PC-9 (cell line): ENCODE data around the gene DLG3. TPM values are rescaled to one million over a fixed set of nuclear protein-coding genes. Genes with fewer than 3 reads are reported as not detected.

Source experiments
- BruUV-seq: library from RNA; stranded (reverse); fragments of 400-500 nt; replicated peaks from 2 replicates; lab custom pipeline; 2021; lab: Mats Ljungman, UMichigan
- CTCF ChIA-PET: fragments of 300-600 bp; sonication (Branson Sonifier 250); formaldehyde crosslinking; loops from one replicate; lab custom pipeline; 2022; ENCODE audit warnings: antibody characterized with exemption; lab: Charles Lee
- POLR2A ChIA-PET: fragments of 300-600 bp; sonication (Branson Sonifier 250); formaldehyde crosslinking; loops from one replicate; lab custom pipeline; 2022; ENCODE audit warnings: antibody characterized with exemption; ENCODE audit not compliant: unreplicated experiment; lab: Charles Lee
- DNase-seq, 2 experiments: peaks; one replicate each; pipeline versions ENCODE4 v3.0.0 to v3.0.0-alpha.2; 2015 to 2022; ENCODE audit warnings: mixed read lengths in 1 of 2
- H2AFZ ChIP-seq: fragments of 200-600 bp; sonication (generic); 2 replicates; pipeline ENCODE4 v1.8.1; 2017; ENCODE audit warnings: antibody characterized with exemption
- H3F3A ChIP-seq: fragments of 200-600 bp; sonication (generic); 2 replicates; pipeline ENCODE4 v1.8.1; 2017; ENCODE audit warnings: antibody characterized with exemption, mild to moderate bottlenecking, low read depth; ENCODE audit not compliant: insufficient read depth
- H3K27ac ChIP-seq: fragments of 200-600 bp; sonication (generic); 2 replicates; pipeline ENCODE4 v1.6.1; 2016; ENCODE audit warnings: mixed run types
- H3K27me3 ChIP-seq: fragments of 200-600 bp; sonication (generic); 2 replicates; pipeline ENCODE4 v1.6.1; 2016; ENCODE audit warnings: low read depth, mixed run types; ENCODE audit not compliant: insufficient read depth
- H3K36me3 ChIP-seq: fragments of 200-600 bp; sonication (generic); 2 replicates; pipeline ENCODE4 v1.6.1; 2016; ENCODE audit warnings: low read depth, mixed run types
- H3K4me1 ChIP-seq: fragments of 200-600 bp; sonication (generic); replicated peaks from 2 replicates; pipeline ENCODE4 v1.6.1; 2016; ENCODE audit warnings: mixed run types; ENCODE audit not compliant: insufficient read depth
- H3K4me2 ChIP-seq: fragments of 200-600 bp; sonication (generic); 2 replicates; pipeline ENCODE4 v1.6.1; 2017; ENCODE audit warnings: mixed run types
- H3K4me3 ChIP-seq: fragments of 200-600 bp; sonication (generic); 2 replicates; pipeline ENCODE4 v1.6.1; 2016; ENCODE audit warnings: mixed run types
- H3K79me2 ChIP-seq: fragments of 200-600 bp; sonication (generic); 2 replicates; pipeline ENCODE4 v1.6.1; 2017; ENCODE audit warnings: low read depth, mixed run types
- H3K9me2 ChIP-seq: fragments of 200-600 bp; sonication (generic); 2 replicates; pipeline ENCODE4 v1.8.1; 2017; ENCODE audit warnings: mild to moderate bottlenecking; ENCODE audit not compliant: insufficient read depth
- H3K9me3 ChIP-seq: fragments of 200-600 bp; sonication (generic); 2 replicates; pipeline ENCODE4 v1.8.1; 2016; ENCODE audit warnings: low read depth; ENCODE audit not compliant: insufficient read depth
- H4K20me1 ChIP-seq: fragments of 200-600 bp; sonication (generic); 2 replicates; pipeline ENCODE4 v1.8.1; 2017; ENCODE audit not compliant: insufficient read depth
- EZH2 ChIP-seq: fragments of 200-600 bp; sonication (generic); IDR thresholded peaks from 2 replicates; pipeline ENCODE4 v1.8.0; 2017; ENCODE audit warnings: antibody characterized with exemption, low read depth
- intact Hi-C: fragments of 100-400 bp; cut with micrococcal nuclease; formaldehyde crosslinking; loops from one replicate; pipeline ENCODE4 v1.10.0; 2022; ENCODE audit not compliant: unreplicated experiment
- total RNA-seq: library from RNA; stranded (reverse); gene quantifications from 2 replicates; pipeline ENCODE4 v1.2.3, GENCODE V29; 2021
- TF ChIP-seq, protein P1 (sequence below): fragments of 200-600 bp; sonication (generic); conservative IDR thresholded peaks from 2 replicates; pipeline ENCODE4 v1.6.1; 2017; ENCODE audit warnings: mixed run types, antibody characterized with exemption, mild to moderate bottlenecking, moderate library complexity

DLG3 gene
- total RNA-seq, 1 experiment from 2014 or later, result 61.1 TPM

DNA sequence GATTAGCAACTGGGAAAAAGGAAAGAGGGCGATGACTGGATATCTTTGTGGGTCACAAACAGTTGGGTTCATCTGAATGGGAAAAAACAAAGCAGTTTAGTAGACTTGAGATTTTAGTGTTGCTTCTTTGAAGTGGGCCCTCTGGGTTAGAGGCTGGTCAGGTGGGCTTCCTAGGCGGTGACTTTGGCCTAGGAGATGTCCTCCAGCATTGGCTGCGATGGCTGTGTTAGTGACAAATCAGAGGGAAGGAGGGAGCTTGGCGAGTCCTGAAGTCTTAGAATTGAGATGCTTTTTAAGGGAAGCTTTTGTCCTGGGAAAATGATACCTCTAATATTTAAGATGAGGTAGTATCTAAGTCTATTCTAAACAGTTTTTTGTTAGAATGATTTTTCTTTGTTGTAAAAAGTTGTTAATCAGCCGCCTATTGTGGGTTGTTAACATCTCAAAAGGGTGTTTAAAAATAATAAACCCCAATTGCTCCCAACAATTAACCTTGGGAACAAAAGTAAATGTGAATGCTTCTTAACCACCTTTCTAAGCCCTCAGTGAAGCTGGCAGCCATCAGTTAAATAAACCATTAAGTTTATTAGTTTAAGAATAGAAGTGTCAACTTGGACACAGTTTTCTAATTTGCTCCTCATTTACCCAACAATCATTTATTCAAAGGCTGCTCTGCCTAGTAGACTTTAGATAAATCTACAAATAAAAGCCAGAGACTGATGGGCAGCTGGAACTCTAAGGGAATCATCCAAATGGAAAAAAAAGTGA is 31.7 kb downstream of the DLG3 start:
- Histone ChIP-seq H3K9me3 (no peaks in the 10 kb centered on the region), H3K36me3 (no peaks in the 10 kb centered on the region), H3K4me3 (peak overlapping the region; percentile 32; the same call in 1 of the 2 replicates), H3F3A (peaks cover 35% of the 10 kb centered on the region; the same call in 1 of the 2 replicates), H2AFZ (no peak overlapping the region), H3K27ac (peak overlapping the region; percentile 76), H3K4me1 (peaks cover 56% of the 10 kb centered on the region), H3K27me3 (no peaks in the 10 kb centered on the region), H3K4me2 (peak overlapping the region; percentile 70), H3K79me2 (peaks cover 65% of the 10 kb centered on the region), H3K9me2 (no peaks in the 10 kb centered on the region), H4K20me1 (peaks cover 7% of the 10 kb centered on the region; the same call in 1 of the 2 replicates)
- TF ChIP-seq, protein P1, sequence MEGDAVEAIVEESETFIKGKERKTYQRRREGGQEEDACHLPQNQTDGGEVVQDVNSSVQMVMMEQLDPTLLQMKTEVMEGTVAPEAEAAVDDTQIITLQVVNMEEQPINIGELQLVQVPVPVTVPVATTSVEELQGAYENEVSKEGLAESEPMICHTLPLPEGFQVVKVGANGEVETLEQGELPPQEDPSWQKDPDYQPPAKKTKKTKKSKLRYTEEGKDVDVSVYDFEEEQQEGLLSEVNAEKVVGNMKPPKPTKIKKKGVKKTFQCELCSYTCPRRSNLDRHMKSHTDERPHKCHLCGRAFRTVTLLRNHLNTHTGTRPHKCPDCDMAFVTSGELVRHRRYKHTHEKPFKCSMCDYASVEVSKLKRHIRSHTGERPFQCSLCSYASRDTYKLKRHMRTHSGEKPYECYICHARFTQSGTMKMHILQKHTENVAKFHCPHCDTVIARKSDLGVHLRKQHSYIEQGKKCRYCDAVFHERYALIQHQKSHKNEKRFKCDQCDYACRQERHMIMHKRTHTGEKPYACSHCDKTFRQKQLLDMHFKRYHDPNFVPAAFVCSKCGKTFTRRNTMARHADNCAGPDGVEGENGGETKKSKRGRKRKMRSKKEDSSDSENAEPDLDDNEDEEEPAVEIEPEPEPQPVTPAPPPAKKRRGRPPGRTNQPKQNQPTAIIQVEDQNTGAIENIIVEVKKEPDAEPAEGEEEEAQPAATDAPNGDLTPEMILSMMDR, result no peak
- no peak for TF ChIP-seq EZH2
- no TSS peak for BruUV-seq
- ChIA-PET POLR2A (interaction anchor here (0.6 kb wide), 1 partner anchor 20 kb away, joined by 5 read pairs; no protein-coding TSS in a partner anchor), CTCF (interaction anchor here (0.5 kb wide), 1 partner anchor 178 kb away, joined by 3 read pairs; no protein-coding TSS in a partner anchor)
- DNase-seq, result no peak
- intact Hi-C loops, result no loop called here

DNA sequence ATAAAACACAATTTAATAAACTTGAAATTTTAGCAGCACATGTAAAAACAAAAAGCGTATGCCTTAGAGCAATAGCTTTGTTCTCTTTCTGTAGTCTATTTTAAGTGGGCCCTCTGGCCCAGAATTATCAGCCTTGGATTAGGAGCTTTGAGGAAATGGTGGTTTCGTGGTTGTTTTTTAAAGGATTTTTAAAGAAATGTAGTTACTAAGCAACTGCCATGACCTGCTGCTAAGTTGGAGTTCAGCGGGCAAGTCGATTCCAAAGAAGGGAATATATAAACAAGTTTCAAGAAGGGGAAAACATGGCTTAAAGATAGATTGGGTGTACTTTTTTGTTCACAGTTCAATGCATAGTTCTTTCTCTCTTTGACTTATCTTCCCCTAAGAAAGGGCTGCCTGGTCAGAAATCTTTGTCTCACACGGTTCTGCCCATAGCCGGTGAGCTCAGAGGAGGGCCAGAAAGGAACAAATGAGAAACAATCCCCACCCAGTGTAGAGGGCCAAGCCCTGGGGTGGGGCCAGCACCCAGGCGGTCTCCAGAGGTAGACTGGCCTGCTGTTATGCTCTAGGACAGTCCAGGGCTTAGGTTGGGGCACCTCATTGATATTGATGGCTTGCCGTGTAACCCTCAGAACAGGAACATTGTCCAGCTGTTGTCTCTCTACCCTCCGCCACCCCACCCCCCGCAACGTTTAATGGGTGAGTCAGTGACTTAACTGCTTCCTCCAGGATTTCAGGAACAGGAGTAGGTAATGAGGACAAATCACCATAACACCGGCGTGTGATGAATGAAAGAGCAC is 32.5 kb downstream of the DLG3 start:
- Histone ChIP-seq H3K79me2 (peaks cover 65% of the 10 kb centered on the region), H3K36me3 (no peaks in the 10 kb centered on the region), H3K9me2 (no peaks in the 10 kb centered on the region), H4K20me1 (peaks cover 7% of the 10 kb centered on the region; the same call in 1 of the 2 replicates), H3K27ac (peak overlapping the region; percentile 76), H3K27me3 (no peaks in the 10 kb centered on the region), H3K9me3 (no peaks in the 10 kb centered on the region), H3K4me3 (peak overlapping the region; percentile 32; the same call in 1 of the 2 replicates), H2AFZ (0 out of 2 replicates have a peak overlapping the region, but pooled peaks have one; percentile 29), H3K4me2 (peak overlapping the region; percentile 70), H3F3A (peaks cover 35% of the 10 kb centered on the region; the same call in 1 of the 2 replicates), H3K4me1 (peaks cover 56% of the 10 kb centered on the region)
- ChIA-PET POLR2A (interaction anchor here (0.6 to 0.7 kb wide), 2 partner anchors 21 to 47 kb away, joined by 3 to 5 read pairs; no protein-coding TSS in a partner anchor), CTCF (interaction anchor here (0.5 kb wide), 1 partner anchor 179 kb away, joined by 3 read pairs; no protein-coding TSS in a partner anchor)
- peak; percentile 55 to 79 for DNase-seq
- no TSS peak for BruUV-seq
- intact Hi-C loops, result no loop called here
- no peak for TF ChIP-seq EZH2
- TF ChIP-seq, protein P1, result no peak

DNA sequence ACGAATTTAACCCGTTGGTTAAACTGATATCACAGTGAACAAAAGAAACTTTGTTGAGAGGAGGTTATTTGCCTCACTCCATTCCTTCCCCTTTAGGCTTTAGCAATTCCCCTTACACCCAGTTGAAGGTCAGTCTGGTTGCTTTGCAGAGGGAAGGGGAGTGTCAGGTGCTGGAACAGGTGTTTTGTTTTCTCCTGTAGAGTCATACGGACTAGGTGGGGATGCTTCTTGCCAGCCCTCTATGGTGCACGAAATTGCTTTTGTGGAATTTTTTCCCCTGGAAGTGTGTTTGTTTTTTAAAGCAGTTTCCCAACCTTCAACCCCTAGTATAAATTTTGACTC is 33.1 kb downstream of the DLG3 start:
- Histone ChIP-seq H3F3A (peaks cover 35% of the 10 kb centered on the region; the same call in 1 of the 2 replicates), H3K4me1 (peaks cover 56% of the 10 kb centered on the region), H3K4me3 (peak overlapping the region; percentile 32; the same call in 1 of the 2 replicates), H4K20me1 (peaks cover 7% of the 10 kb centered on the region; the same call in 1 of the 2 replicates), H3K36me3 (no peaks in the 10 kb centered on the region), H3K27me3 (no peaks in the 10 kb centered on the region), H3K9me3 (no peaks in the 10 kb centered on the region), H3K4me2 (peak overlapping the region; percentile 70), H2AFZ (no peak overlapping the region), H3K9me2 (no peaks in the 10 kb centered on the region), H3K27ac (peak overlapping the region; percentile 76), H3K79me2 (peaks cover 63% of the 10 kb centered on the region)
- POLR2A ChIA-PET, result no interaction called here
- TF ChIP-seq, protein P1, result no peak
- TF ChIP-seq EZH2, result no peak
- DNase-seq, result no peak
- TSS peak; percentile 10 for BruUV-seq
- intact Hi-C loops, result no loop called here
- CTCF ChIA-PET, result no interaction called here
